Fibroblast of peridontal ligament (primary cell): Measurements from ENCODE around the gene BRSK1.

Experiments used
- DNase-seq: peaks from one replicate; pipeline ENCODE4 v3.0.0-alpha.2; 2010; ENCODE audit errors: extremely low read depth

The BRSK1 gene

DNA sequence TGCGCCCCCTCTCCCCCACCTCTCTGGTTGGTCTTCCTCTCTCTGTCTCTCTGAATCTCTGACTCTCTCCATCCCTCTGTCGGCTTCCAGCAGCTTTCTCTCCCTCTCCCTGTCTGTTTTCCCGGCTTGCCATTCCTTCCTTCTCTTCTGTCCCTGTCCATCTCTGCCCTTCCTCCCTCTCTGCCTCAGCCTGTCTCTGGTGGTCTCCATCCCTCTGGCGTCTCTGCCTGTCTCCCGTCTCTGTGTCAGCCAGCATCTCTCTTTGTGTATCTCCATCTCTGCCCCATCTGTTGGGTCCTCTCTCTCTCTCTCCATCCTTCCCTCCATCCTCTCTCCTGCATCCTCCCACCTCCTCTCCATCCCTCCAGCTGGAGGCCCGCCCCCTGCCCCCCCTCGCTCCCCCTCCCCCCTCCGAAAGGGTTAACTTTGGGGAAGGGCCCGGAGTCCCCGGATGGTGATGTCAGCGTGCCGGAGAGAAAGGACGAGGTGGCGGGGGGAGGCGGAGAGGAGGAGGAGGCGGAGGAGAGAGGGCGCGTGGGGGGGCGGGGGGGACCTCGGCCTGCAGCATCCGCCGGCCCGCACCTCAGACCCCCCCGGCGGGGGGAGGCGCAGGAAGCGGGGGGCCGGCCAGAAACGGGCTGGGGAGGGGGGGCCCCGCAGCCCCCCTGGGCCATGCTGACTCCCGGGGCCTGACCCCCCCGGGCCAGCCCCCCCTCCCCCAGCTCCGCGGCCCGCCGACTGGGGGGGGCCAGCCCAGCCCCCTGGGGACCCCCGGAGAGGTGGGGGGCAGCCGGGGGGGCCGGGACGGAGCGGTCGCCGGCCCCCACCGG, at the start of gene BRSK1:
Gene BRSK1 (plus strand): TSS at position 450 of the 830 bp plus-strand sequence. CDS start 446 bp downstream, outside the sequence.
- DNase-seq, result peak; percentile 52

DNA sequence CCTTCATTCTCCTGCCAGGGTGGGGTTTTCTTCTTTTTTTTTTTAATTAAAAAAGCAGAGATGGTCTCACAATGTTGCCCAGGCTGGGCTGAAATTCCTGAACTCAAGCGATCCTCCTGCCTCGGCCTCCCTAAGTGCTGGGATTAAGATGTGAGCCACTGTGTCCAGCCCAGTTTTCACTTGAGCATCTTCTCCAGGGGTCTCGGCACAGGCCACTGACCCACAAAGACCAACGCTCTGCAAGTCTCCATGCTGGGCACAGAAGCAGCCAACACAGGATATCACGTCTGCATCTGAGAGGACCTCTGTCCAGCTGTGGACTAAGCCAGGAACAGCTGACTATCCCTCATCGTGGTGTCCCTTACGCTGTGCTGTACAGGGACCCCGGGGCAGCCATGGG, 45.8 kb upstream of the BRSK1 start:
- no peak for DNase-seq

DNA sequence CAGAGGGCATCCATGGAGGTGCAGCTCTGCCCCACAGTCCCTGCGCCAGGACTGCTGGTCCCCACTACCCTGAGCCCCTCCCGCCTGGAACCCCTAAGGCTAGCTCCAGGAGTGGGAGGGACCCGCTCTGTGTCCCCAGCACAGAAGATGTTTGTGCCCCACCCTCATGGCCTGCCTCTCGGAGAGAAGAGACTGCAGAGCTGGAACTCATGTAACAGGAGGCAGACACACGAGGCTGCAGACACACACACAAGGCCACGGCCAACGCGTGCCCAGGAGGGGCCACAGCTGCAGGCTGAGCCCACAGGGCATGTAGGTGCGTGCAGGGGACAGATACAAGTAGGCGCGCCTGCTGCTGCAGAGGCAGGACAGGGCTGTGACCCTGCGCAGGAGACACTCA, 44.8 kb upstream of the BRSK1 start:
- no peak for DNase-seq

DNA sequence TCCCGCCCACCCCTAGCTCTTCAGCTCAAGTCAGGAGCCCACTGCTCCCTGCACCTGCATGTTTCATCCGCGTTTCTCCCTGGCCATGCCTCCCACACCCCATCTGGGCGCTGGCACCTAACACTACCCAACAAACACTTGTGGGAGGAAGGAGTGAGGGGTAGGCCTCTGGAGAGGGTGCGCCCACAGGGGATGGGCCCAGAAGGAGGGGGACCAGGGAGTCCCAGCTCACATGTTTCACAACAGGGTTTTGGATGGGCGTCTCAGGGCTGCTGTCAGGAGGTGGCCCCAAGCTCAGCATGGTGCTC, 43.1 kb upstream of the BRSK1 start:
- DNase-seq, result no peak

DNA sequence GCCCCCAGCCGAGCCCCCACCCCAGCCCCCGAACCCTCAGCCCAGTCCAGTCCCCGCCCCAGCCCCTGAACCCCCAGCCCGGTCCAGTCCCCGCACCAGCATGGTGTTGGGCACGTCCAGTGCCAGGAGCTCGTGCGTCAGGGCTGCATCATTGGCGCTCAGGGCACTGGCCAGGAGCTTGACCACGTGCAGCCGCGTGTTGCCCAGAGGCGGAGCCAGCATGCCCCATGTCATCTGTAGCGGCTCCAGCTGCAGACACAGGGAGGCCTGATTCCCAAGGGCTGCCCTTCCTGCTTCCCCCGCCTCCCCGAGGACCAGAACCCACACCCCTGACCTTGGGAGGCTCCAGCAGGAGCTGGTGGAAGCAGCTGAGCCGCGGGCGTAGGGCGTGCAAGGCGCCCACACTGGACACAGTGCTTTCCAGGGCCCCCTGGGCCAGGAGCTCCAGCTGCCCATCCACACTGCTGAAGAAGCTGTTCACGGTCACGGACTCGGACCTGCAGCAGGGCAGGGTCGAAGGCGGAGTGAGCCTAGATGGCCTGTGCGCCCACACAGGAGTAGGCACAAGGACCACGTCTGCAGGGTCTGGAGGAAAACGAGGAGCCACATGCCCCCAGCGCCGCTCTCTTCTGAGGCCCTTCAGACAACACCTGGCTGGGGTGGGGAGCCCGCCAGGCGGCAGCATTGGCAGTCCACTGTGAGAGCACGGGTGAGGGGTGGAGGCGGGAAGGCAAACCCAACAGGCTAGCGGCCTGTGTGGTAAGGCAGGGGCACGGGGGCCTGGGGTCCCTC, 42.5 kb upstream of the BRSK1 start:
- DNase-seq, result no peak

GRCh38 chr19:55241935-55242464, 41.8 kb upstream of the BRSK1 start:
- DNase-seq, result no peak

- no peak for DNase-seq
Observed at GRCh38 chr19:55242517-55242916, 41.3 kb upstream of the BRSK1 start.

DNA sequence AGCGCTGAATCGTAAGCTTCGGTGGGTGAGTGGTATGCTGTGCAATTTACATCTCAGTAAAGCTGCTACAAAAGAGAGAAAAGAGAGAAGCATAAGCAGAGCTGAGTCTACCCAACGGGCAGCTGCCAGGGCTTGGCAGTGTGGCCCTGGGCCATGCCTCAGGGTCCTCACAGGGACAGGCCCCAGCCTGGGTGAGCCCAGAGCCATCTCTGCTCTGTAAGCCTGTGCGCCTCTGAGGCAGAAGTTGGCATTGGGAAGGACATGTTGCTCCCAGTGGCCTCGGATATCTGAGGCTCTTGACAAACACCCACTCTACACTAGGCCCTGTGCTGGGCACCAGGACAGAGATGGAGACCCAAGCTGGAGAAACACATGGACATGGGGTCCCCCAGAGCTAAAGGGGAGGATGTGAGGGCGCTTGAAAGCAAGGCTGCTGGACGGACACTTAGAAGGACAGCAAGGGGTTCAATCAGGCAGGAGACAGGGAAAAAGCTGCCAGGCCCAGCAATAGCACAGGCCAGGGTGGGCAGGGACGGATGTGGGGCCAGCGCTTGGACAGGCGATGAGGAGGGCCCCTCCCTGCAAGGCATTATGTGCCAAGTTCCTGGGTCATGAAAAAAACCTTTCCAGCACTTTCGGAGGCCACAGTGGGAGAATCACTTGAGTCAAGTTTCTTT, 39.7 kb upstream of the BRSK1 start:
- DNase-seq, result no peak

DNA sequence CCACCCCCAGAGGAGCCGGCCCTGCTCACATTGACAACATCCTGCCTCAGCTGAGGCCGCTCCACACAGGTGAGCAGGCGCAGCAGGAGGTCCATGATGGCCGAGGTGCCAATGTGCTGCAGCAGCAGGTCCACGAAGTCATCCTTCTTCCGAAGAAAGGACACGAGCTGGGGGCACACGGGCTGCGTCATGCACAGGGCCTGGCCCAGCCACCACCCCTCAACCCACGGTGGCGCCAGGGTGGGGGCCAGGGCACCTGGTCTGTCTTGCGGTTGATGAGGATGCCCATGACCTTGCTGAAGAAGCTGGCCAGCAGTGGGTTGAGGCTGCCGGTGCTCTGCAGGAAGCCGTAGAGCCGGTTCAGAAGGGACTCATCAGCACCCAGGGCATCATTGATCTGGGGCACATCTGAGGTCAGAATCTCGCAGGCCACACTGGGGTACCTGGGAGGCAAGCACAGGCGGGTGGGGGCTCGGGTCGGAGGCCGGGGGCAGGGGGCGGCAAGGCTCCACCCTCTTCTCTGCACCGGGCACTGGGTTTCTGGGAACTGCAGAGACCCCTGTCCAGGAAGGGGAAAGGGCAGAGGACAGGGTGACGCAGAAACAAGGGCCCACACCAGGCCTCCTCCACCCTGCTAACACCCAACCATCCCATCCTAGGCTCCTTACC, 38.4 kb upstream of the BRSK1 start:
- no peak for DNase-seq

DNA sequence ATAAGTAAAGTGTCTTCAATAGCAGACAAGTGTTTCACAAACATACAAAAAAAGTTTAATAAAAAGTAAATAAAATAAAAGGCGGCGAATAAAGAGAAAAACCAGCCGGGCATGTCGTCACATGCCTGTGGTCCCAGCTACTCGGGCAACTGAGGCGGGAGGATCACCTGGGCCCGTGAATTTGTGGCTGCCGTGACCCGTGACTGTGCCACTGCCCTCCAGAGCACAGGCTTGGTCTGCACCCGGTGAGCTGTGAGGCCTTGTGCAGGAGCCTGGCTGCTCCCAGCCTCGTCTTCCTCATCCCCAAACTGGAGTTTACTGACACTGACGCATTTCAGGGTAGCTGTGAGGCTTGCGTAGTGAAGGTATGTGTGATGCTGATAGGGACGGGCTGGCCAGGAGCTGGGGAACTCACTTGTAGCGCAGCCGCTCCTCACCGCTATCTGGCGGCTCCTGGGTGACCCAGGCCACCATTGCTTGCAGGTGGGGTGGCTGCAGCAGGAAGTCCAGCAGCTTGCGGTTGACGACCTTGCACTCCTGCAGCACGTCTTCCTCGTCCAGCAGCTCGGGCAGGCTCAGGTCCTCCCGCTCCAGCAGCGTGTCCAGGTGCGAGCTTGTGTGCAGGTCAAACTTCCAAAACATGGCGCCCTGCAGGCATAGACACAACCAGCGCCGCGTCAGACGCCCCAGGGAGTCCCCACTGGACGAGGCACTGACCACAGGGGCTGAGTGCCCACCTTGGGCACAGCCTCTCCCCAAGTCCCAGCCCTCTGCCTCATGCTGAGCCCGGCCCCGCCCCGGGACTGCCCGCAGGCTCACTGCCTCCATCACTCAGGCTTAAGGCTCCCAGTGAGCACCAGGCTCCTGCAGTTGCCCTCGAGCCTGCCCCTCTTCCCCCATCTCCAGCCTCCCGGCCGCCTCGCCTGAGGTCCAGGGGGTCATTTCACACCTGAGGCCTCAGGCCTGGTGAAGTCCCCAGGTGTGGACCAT, 37.0 kb upstream of the BRSK1 start:
- no peak for DNase-seq

DNA sequence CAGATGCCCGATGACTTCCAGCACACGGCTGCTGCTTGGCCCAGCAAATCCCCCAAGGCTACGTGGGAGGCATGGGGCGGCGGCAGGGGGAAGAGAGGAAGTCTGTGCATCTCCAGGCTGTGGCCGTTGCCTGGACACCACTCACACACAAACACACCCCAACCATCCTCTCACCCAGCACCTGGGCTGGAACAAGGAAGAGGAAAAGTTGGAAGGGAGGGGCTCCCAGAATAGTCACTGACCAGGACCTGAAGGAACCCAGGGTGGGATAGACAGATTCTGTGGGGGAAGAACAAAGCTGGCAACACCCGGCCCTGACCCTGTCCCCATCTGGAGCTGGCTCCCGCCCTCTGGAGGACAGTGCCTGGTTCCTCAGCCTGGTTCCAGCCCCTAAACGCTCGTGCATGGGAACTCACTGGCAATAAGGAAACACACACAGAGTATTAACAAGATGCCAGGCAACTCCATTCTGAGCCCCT, 36.1 kb upstream of the BRSK1 start:
- peak; percentile 9 for DNase-seq

- no peak for DNase-seq
Observed at GRCh38 chr19:55248166-55248675, 35.6 kb upstream of the BRSK1 start.

- DNase-seq, result no peak
Observed at GRCh38 chr19:55248704-55249103, 35.1 kb upstream of the BRSK1 start.

DNA sequence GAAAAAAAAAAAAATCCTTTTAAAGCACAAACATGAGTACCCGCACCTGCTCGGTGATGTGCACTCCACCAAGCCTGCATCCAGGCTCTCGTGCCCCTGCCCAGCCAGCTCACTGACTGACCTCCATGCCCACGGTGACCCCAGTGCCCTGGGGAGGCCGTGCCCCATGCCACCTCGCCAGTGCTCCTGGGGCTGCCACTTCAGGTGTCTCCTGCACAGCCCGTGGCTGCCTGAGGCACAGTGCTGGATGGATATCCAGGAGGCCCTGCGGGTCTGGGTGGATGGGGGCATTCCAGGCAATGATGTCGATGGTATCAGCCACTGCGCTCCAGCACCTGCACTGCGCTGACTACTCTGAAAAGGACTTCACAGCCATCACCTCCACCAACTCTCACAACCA, 34.0 kb upstream of the BRSK1 start:
- no peak for DNase-seq

- DNase-seq, result no peak
Observed at GRCh38 chr19:55250262-55251036, 33.3 kb upstream of the BRSK1 start.

DNA sequence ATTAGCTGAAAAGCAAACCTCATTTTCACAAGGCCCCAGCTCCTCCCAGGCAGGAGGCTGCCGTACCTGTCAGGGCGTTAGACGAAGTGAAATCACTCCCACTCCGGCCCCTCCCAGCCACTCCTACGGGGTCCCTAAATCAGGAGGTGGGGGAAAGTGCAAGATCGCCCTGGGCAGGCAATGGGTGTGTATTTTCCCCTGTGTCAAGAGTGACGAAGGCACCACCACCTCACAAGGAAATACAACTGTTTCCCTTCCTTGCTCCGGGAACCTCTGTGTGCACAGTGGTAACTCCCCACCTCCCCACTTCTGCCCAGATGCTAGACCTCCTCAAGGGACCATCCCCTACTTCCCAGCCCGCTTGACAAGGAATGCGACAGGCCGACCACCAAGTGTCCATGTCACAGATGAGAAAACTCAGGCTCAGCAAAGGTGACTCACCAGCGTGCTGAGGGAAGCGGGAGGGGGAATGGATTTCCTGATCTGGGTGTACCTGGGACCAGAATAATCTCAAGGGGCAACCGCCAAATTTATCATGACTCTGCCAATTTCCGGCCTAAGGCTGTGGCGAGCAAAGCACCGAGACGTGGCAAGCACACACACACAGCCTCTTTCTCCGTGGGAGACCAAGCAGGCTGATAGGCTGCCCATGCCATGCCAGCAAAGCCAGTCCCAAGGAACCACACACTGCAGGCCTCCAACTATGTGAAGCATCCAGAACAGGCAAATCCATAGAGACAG, 32.3 kb upstream of the BRSK1 start:
- DNase-seq, result peak; percentile 8

- DNase-seq, result no peak
Observed at GRCh38 chr19:55252760-55253663, 30.8 kb upstream of the BRSK1 start.
